ENCODE data around the gene MAP3K7.

GRCh38 chr6:90523779-90524310 is 63.0 kb downstream of the MAP3K7 start:
- no peak for TF ChIP-seq CTCF (IDR thresholded peaks at IDR 0.05)
- TF ChIP-seq EP300 (IDR thresholded peaks at IDR 0.05) = no peak

Measured in upper lobe of left lung (tissue), 4 donors.